Measurements from ENCODE around the gene HSD17B10.

HSD17B10 gene

GRCh38 chrX:53429755-53430154, 4.4 kb downstream of the HSD17B10 start:
- Histone ChIP-seq H3K79me2 (ENCODE audit: control insufficient read depth, low read length) (peaks cover 11% of the 10 kb centered on the region), H3K4me1 (ENCODE audit: control insufficient read depth, low read length) (peaks cover 10% of the 10 kb centered on the region), H3K9me3 (ENCODE audit: control insufficient read depth, insufficient read depth, low read length) (no peaks in the 10 kb centered on the region), H3K9me2 (replicated peaks; ENCODE audit: control insufficient read depth, low read length) (no peaks in the 10 kb centered on the region), H3F3A (ENCODE audit: control insufficient read depth, insufficient read depth) (no peaks in the 10 kb centered on the region), H3K4me2 (ENCODE audit: low read length) (no peak overlapping the region), H3K36me3 (ENCODE audit: control insufficient read depth, low read length) (peaks cover 13% of the 10 kb centered on the region), H3K27ac (ENCODE audit: low read depth, low read length) (no peak overlapping the region), H4K20me1 (ENCODE audit: control insufficient read depth, insufficient read depth, low read depth, low read length) (no peaks in the 10 kb centered on the region), H3K4me3 (ENCODE audit: low read length) (no peak overlapping the region), H3K27me3 (ENCODE audit: control insufficient read depth, low read length) (no peaks in the 10 kb centered on the region)
- no peak for TF ChIP-seq EZH2phosphoT487 (IDR thresholded peaks at IDR 0.05; ENCODE audit: borderline replicate concordance, low read length)
- TF ChIP-seq CTCF (IDR thresholded peaks at IDR 0.05; ENCODE audit: low read depth, low read length, poor library complexity, severe bottlenecking), result no peak

GRCh38 chrX:53422861-53423306, 11.3 kb downstream of the HSD17B10 start, which contains the start of gene RIBC1:
TSS of gene RIBC1 (plus strand) at chrX:53422873. CDS start at chrX:53426277, 3,404 bp downstream.
- Histone ChIP-seq H3K79me2 (ENCODE audit: control insufficient read depth, low read length) (peaks cover 44% of the 10 kb centered on the region), H3K27ac (ENCODE audit: low read depth, low read length) (peak within 1 kb of the TSS; percentile 92), H3K4me3 (ENCODE audit: low read length) (peak within 1 kb of the TSS; percentile 98), H3K4me2 (ENCODE audit: low read length) (peak within 1 kb of the TSS; percentile 89), H3K9me3 (ENCODE audit: control insufficient read depth, insufficient read depth, low read length) (no peaks in the 10 kb centered on the region), H4K20me1 (ENCODE audit: control insufficient read depth, insufficient read depth, low read depth, low read length) (peaks cover 8% of the 10 kb centered on the region), H3K27me3 (ENCODE audit: control insufficient read depth, low read length) (no peaks in the 10 kb centered on the region), H3K36me3 (ENCODE audit: control insufficient read depth, low read length) (peaks cover 23% of the 10 kb centered on the region), H3K9me2 (replicated peaks; ENCODE audit: control insufficient read depth, low read length) (no peaks in the 10 kb centered on the region), H3F3A (ENCODE audit: control insufficient read depth, insufficient read depth) (no peaks in the 10 kb centered on the region), H3K4me1 (ENCODE audit: control insufficient read depth, low read length) (peaks cover 17% of the 10 kb centered on the region)
- no peak for TF ChIP-seq EZH2phosphoT487 (IDR thresholded peaks at IDR 0.05; ENCODE audit: borderline replicate concordance, low read length)

- Histone ChIP-seq H3F3A (ENCODE audit: control insufficient read depth, insufficient read depth) (no peaks in the 10 kb centered on the region), H3K4me1 (ENCODE audit: control insufficient read depth, low read length) (peaks cover 17% of the 10 kb centered on the region), H3K27me3 (ENCODE audit: control insufficient read depth, low read length) (no peaks in the 10 kb centered on the region), H4K20me1 (ENCODE audit: control insufficient read depth, insufficient read depth, low read depth, low read length) (peaks cover 8% of the 10 kb centered on the region), H3K9me2 (replicated peaks; ENCODE audit: control insufficient read depth, low read length) (no peaks in the 10 kb centered on the region), H3K79me2 (ENCODE audit: control insufficient read depth, low read length) (peaks cover 50% of the 10 kb centered on the region), H3K4me2 (ENCODE audit: low read length) (peak within 1 kb of the TSS; percentile 89), H3K9me3 (ENCODE audit: control insufficient read depth, insufficient read depth, low read length) (no peaks in the 10 kb centered on the region), H3K36me3 (ENCODE audit: control insufficient read depth, low read length) (peaks cover 27% of the 10 kb centered on the region), H3K27ac (ENCODE audit: low read depth, low read length) (peak within 1 kb of the TSS; percentile 92), H3K4me3 (ENCODE audit: low read length) (peak within 1 kb of the TSS; percentile 98)
- no peak for TF ChIP-seq CTCF (IDR thresholded peaks at IDR 0.05; ENCODE audit: low read depth, low read length, poor library complexity, severe bottlenecking)
- TF ChIP-seq EZH2phosphoT487 (IDR thresholded peaks at IDR 0.05; ENCODE audit: borderline replicate concordance, low read length), result no peak
Observed at GRCh38 chrX:53422086-53422860, 11.9 kb downstream of the HSD17B10 start, which contains the start of gene SMC1A. TSS of gene SMC1A (minus strand) at chrX:53422654. CDS start at chrX:53422600, 54 bp downstream.

GRCh38 chrX:53421772-53422085, 12.4 kb downstream of the HSD17B10 start:
- Histone ChIP-seq H4K20me1 (ENCODE audit: control insufficient read depth, insufficient read depth, low read depth, low read length) (peaks cover 8% of the 10 kb centered on the region), H3F3A (ENCODE audit: control insufficient read depth, insufficient read depth) (no peaks in the 10 kb centered on the region), H3K36me3 (ENCODE audit: control insufficient read depth, low read length) (peaks cover 27% of the 10 kb centered on the region), H3K79me2 (ENCODE audit: control insufficient read depth, low read length) (peaks cover 56% of the 10 kb centered on the region), H3K27me3 (ENCODE audit: control insufficient read depth, low read length) (no peaks in the 10 kb centered on the region), H3K9me3 (ENCODE audit: control insufficient read depth, insufficient read depth, low read length) (no peaks in the 10 kb centered on the region), H3K9me2 (replicated peaks; ENCODE audit: control insufficient read depth, low read length) (no peaks in the 10 kb centered on the region), H3K4me2 (ENCODE audit: low read length) (peak overlapping the region; percentile 89), H3K4me3 (ENCODE audit: low read length) (peak overlapping the region; percentile 98), H3K27ac (ENCODE audit: low read depth, low read length) (peak overlapping the region; percentile 92), H3K4me1 (ENCODE audit: control insufficient read depth, low read length) (peaks cover 17% of the 10 kb centered on the region)
- TF ChIP-seq CTCF (IDR thresholded peaks at IDR 0.05; ENCODE audit: low read depth, low read length, poor library complexity, severe bottlenecking) (no peak), EZH2phosphoT487 (IDR thresholded peaks at IDR 0.05; ENCODE audit: borderline replicate concordance, low read length) (no peak)

Data from DOHH2 (cell line).